ENCODE measurements around the gene CT45A1.
"Not testable (repeated sequence)": the region's sequence is repeated elsewhere in the genome, so short reads cannot be mapped to it uniquely, and the experiment has no call there.

CT45A1 gene, protein sequence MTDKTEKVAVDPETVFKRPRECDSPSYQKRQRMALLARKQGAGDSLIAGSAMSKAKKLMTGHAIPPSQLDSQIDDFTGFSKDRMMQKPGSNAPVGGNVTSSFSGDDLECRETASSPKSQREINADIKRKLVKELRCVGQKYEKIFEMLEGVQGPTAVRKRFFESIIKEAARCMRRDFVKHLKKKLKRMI

DNA sequence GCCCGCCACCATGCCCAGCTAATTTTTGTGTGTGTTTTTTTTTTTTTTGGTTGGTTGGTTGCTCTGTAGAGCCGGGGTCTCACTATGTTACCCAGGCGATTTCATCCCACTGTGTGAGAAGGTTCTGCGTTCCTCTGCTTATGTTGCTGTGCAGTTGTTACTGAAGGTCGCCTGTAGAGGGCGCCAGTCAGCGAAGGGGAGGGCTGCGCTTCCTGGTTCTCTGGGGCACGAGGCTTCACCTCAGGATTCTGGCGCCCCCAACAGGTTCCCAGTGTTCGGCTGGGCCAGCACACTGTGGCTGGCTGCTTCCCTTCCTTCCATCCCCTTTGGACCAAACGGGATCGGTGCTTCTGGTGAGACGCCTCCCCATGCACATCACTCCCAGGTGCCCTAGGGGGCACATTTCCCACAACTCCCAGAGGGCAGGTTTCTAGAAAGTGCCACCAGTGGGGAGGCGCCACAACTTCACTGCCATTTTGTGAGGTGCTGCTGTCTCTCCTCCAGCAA lies at the start of gene CT45A1:
Gene CT45A1 (plus strand): TSS at position 457 of the 507 bp plus-strand sequence. CDS start 5,302 bp downstream, outside the sequence.
- H3K27me3 Mint-ChIP-seq; H3K4me3 Mint-ChIP-seq; ATAC-seq (ENCODE audit: low read depth); H3K27ac Mint-ChIP-seq; H3K4me1 Mint-ChIP-seq; H3K9me3 Mint-ChIP-seq; H3K36me3 Mint-ChIP-seq; DNase-seq (ENCODE audit: low spot score in 2 of 2): not testable (repeated sequence)

DNA sequence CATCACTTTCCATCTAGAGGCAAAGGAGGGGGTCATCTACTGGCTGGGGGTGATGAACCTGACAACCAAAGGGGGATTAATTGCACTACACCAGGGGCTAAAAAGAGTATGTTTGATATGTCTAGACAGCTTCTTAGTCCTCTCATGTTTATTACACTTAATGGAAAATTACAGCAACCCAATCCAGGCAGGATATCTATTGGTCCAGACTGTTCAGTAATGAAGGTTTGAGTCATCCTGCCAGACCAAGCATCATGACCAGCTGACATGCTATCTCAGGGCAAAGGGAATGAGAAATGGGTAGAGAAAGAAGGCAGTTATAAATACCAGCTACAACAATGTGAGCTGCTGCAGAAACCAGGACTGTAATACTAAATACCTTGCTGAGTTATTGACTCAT lies 40.5 kb upstream of the CT45A1 start:
- H3K36me3 Mint-ChIP-seq; DNase-seq (ENCODE audit: low spot score in 2 of 2); H3K27me3 Mint-ChIP-seq; H3K4me1 Mint-ChIP-seq; H3K9me3 Mint-ChIP-seq; H3K4me3 Mint-ChIP-seq; ATAC-seq (ENCODE audit: low read depth); H3K27ac Mint-ChIP-seq: not testable (repeated sequence)

DNA sequence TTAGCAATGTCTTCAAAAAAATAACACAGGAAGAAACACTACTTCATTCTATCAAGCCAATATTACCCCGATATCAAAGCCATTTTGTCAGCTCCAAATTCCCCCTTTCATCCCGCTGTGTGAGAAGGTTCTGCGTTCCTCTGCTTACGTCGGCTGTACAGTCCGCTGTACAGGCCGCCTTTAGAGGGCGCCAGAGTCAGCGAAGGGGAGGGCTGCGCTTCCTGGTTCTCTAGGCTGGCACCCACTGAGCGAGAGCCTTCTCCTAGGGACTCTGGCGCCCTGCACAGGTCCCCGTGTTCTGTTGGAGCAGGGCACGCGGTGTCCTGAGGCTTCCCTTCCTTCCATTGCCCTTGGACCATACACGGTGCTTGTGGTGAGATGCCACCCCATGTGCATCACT lies 25.3 kb upstream of the CT45A1 start:
- no peak overlapping the region for H3K27ac Mint-ChIP-seq
- DNase-seq (ENCODE audit: low spot score in 2 of 2): no peak
- peaks cover 6% of the 10 kb centered on the region for H3K27me3 Mint-ChIP-seq
- no peaks in the 10 kb centered on the region for H3K9me3 Mint-ChIP-seq
- ATAC-seq (ENCODE audit: low read depth): no peak
- no peaks in the 10 kb centered on the region for H3K4me1 Mint-ChIP-seq
- no peak overlapping the region for H3K4me3 Mint-ChIP-seq
- H3K36me3 Mint-ChIP-seq: no peaks in the 10 kb centered on the region

DNA sequence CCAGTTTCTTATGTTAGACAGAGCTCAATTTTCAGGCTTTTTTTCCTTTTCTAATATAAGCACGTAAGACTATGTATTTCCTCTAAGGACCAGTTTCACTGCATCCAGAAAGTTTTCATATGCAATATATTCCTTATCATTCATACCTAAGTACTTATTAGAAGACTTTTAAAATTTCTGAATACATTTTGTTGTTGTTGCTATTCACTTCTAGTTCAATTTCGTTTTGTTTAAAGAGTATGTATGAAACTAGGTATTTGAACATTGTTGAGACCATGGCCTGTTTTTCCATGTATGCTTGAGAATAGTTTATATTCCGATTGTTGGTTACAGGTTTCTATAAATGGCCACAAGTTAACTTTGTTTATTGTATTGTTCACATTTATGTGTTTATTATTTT lies 18.0 kb upstream of the CT45A1 start:
- no peak for ATAC-seq (ENCODE audit: low read depth)
- Mint-ChIP-seq H3K9me3 (no peaks in the 10 kb centered on the region), H3K27me3 (peaks cover 5% of the 10 kb centered on the region), H3K36me3 (no peaks in the 10 kb centered on the region), H3K27ac (no peak overlapping the region), H3K4me1 (no peaks in the 10 kb centered on the region), H3K4me3 (no peak overlapping the region)
- no peak for DNase-seq (ENCODE audit: low spot score in 2 of 2)

DNA sequence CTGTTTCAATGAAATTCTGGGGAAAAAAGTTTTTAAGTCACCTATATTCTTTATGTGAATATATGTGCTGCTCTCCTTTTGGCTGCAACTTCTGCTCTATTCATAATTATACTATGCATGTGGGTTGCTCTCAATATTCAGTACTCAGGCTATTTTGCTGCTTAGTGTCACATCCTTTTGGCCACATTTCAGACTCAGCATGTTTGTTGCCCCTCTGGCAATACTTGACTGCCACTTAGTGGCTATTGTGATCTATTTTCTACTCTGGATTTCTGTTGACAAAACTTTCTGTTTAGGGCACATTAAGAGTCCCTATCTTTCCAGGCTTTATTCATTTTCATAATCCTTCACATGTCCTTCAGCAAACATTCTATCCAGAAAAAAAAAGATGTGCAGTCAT lies 15.8 kb upstream of the CT45A1 start:
- H3K27ac Mint-ChIP-seq: no peak overlapping the region
- no peaks in the 10 kb centered on the region for H3K36me3 Mint-ChIP-seq
- DNase-seq (ENCODE audit: low spot score in 2 of 2) (no peak), ATAC-seq (ENCODE audit: low read depth) (no peak)
- no peak overlapping the region for H3K4me3 Mint-ChIP-seq
- no peaks in the 10 kb centered on the region for H3K4me1 Mint-ChIP-seq
- H3K9me3 Mint-ChIP-seq: no peaks in the 10 kb centered on the region
- peaks cover 2% of the 10 kb centered on the region for H3K27me3 Mint-ChIP-seq

DNA sequence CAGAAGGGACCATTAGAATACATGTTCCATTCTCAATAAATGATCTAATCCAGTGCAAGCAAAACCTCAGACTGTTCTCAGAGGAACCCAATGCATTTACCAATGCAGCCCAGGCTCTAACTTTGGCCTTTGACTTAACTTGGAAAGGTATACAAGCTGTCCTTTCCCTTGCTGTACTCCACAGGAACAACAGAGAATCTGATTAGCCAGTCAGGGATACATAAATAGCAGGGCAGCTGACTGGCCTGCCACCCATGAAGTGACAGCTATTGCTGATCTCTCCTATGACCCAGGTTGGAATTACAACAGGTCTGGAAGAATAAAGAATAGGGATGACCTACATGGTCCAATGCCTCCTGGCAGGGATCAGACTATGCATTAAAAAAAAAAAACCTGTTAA lies 14.5 kb upstream of the CT45A1 start:
- peaks cover 2% of the 10 kb centered on the region for H3K27me3 Mint-ChIP-seq
- no peaks in the 10 kb centered on the region for H3K9me3 Mint-ChIP-seq
- DNase-seq (ENCODE audit: low spot score in 2 of 2) (no peak), ATAC-seq (ENCODE audit: low read depth) (no peak)
- H3K27ac Mint-ChIP-seq: no peak overlapping the region
- no peaks in the 10 kb centered on the region for H3K4me1 Mint-ChIP-seq
- H3K4me3 Mint-ChIP-seq: no peak overlapping the region
- no peaks in the 10 kb centered on the region for H3K36me3 Mint-ChIP-seq

DNA sequence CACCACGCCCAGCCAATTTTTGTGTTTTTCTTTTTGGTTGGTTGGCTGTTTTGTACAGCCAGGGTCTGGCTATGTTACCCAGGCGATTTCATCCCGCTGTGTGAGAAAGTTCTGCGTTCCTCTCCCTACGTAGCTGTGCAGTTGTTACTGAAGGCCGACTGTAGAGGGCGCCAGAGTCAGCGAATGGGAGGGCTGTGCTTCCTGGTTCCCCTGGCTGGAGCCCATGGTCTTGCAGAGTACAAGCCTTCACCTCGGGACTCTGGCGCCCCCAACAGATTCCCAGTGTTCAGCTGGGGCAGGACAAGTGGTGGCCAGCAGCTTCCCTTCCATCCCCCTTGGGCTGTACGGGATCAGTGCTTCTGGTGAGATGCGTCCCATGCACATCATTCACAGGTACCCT lies 5.6 kb upstream of the CT45A1 start:
- Mint-ChIP-seq H3K4me1 (peaks cover 2% of the 10 kb centered on the region), H3K9me3 (no peaks in the 10 kb centered on the region), H3K27me3 (no peaks in the 10 kb centered on the region), H3K27ac (no peak overlapping the region), H3K4me3 (no peak overlapping the region), H3K36me3 (no peaks in the 10 kb centered on the region)
- no peak for DNase-seq (ENCODE audit: low spot score in 2 of 2)
- no peak for ATAC-seq (ENCODE audit: low read depth)

DNA sequence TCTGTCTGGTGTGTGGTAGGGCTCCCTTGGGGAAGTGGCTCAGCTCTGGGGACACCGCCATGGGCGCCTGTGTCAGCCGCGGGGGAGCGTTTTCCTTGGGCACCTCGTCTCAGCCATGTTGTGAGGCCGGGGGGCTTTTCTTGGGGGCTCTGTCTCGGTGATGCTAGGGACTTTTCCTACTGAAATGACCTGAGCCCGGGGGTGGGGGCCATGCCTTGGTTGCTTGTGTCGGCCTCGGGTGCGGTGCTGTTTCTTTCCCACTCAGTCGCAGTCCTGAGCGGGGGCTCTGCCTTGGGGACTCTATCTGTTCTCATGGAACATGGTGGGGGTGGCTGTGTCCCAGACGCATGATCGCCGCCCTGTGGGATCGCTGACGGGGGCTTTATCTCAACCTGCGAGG lies 356 bp downstream of the CT45A1 start:
- no peak for ATAC-seq (ENCODE audit: low read depth)
- Mint-ChIP-seq H3K36me3 (no peaks in the 10 kb centered on the region), H3K27ac (no peak overlapping the region)

DNA sequence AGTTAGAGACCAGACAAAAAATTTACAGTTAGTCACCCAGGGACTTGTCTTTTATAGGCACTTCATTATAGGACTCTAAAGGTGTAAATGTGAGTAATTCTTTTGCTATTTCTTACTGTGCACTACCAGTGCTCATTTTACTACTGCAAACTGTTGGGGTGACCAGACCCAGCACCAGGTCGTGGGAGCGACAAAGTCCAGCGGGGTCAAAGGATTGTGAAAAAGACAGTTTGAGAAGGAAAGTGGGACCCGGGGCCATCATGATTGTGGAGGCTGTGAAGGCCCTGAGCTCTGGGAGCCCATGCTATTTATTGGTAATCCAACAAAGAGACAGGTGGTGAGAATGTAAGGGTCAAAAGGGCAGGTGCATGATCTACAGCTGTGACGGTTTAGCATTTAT lies 21.2 kb downstream of the CT45A1 start:
- H3K27me3 Mint-ChIP-seq, H3K27ac Mint-ChIP-seq: not testable (repeated sequence)

More for the DNA sequence above, 356 bp downstream of the CT45A1 start:
- Mint-ChIP-seq H3K4me3 (no peak overlapping the region), H3K4me1 (no peaks in the 10 kb centered on the region), H3K27me3 (no peaks in the 10 kb centered on the region), H3K9me3 (no peaks in the 10 kb centered on the region)
- DNase-seq (ENCODE audit: low spot score in 2 of 2): no peak

DNA sequence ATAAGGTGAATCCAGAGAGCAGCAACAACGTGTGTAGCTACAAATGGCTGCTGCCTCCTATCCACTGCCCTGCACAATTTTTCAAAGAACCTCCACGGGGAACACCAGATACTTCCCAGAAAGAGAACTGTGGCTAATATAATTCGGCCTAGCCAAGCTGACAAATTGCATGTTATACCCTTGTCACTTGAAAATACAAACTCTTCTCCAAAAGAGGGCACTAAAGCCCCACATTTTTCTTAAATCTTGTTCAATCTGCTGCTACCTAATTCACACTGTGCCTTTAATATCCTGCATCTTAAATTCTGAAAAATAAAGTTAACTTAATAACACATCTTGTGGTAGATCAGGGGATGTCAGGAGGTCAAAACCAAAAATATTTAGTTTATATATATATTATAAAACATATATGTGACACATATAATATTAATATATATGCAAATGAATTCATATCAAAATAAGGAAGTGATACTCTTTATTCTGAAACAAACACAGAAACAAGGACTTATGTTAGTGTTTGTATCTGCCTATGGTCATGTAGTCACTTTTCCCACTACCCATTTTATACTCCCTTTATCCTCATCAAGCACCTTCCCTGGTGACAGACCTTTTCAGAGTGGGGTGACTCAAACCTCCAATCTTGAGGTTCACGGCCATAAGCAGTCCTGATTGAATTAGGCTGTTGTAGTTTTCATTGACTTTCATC lies 24.1 kb downstream of the CT45A1 start:
- peaks cover 2% of the 10 kb centered on the region for H3K4me1 Mint-ChIP-seq
- peak; percentile 47 for ATAC-seq (ENCODE audit: low read depth)
- no peaks in the 10 kb centered on the region for H3K36me3 Mint-ChIP-seq
- no peak for DNase-seq (ENCODE audit: low spot score in 2 of 2)
- H3K4me3 Mint-ChIP-seq: no peak overlapping the region
- no peaks in the 10 kb centered on the region for H3K9me3 Mint-ChIP-seq
- no peaks in the 10 kb centered on the region for H3K27me3 Mint-ChIP-seq
- peak overlapping the region; percentile 59 for H3K27ac Mint-ChIP-seq

More for the DNA sequence above, 21.2 kb downstream of the CT45A1 start:
- not testable (repeated sequence) for DNase-seq (ENCODE audit: low spot score in 2 of 2); ATAC-seq (ENCODE audit: low read depth); H3K4me3 Mint-ChIP-seq; H3K4me1 Mint-ChIP-seq; H3K36me3 Mint-ChIP-seq; H3K9me3 Mint-ChIP-seq

DNA sequence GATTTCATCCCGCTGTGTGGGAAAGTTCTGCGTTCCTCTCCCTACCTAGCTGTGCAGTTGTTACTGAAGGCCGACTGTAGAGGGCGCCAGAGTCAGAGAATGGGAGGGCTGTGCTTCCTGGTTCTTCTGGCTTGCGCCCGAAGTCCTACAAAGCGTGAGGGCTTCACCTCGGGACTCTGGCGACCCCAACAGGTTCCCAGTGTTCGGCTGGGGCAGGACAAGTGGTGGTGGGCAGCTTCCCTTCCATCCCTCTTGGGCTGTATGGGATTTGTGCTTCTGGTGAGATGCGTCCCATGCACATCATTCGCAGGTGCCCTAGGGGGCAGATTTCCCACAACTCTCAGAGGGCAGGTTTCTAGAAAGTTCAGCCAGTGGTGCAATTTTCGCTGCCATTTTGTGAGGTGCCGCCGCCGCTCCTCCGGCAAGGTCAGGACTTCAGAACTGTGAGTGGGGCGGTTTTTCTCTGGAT lies 27.3 kb downstream of the CT45A1 start:
- Mint-ChIP-seq H3K27me3 (no peaks in the 10 kb centered on the region), H3K4me1 (peaks cover 2% of the 10 kb centered on the region), H3K9me3 (no peaks in the 10 kb centered on the region), H3K4me3 (peak overlapping the region; percentile 24), H3K36me3 (no peaks in the 10 kb centered on the region), H3K27ac (no peak overlapping the region)
- ATAC-seq (ENCODE audit: low read depth) (no peak), DNase-seq (ENCODE audit: low spot score in 2 of 2) (no peak)

DNA sequence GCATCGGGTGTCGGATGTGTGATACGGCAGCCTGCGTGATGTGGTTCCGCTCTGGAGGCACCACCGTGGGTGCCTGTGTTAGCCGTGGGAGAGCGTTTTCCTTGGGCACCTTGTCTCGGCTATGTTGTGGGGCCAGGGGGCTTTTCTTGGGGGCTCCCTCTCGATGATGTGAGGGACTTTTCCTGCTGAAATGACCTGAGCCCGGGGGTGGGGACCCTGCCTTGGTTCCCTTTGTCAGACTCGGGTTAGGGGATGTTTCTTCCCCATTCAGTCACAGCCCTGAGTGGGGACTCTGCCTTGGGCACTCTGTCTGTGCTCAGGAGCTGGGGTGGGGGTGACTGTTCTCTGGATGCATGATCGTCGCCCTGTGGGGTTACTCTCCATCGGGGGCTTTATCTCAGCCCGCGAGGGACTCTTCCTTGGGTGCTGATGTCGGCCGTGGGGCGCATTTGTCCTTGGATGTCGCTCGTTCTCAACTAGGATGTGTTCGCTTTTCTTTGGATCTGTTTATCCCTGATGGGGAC lies 27.8 kb downstream of the CT45A1 start:
- Mint-ChIP-seq H3K27me3 (no peaks in the 10 kb centered on the region), H3K4me1 (peaks cover 2% of the 10 kb centered on the region), H3K36me3 (no peaks in the 10 kb centered on the region), H3K4me3 (no peak overlapping the region), H3K27ac (no peak overlapping the region), H3K9me3 (no peaks in the 10 kb centered on the region)
- no peak for ATAC-seq (ENCODE audit: low read depth)
- DNase-seq (ENCODE audit: low spot score in 2 of 2): no peak

DNA sequence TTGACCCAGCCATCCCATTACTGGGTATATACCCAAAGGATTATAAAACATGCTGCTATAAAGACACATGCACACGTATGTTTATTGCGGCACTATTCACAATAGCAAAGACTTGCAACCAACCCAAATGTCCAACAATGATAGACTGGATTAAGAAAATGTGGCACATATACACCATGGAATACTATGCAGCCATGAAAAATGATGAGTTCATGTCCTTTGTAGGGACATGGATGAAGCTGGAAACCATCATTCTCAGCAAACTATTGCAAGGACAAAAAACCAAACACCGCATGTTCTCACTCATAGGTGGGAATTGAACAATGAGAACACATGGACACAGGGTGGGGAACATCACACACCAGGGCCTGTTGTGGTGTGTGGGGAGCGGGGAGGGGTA lies 31.3 kb downstream of the CT45A1 start:
- not testable (repeated sequence) for H3K27ac Mint-ChIP-seq; DNase-seq (ENCODE audit: low spot score in 2 of 2); H3K36me3 Mint-ChIP-seq; H3K4me3 Mint-ChIP-seq; H3K27me3 Mint-ChIP-seq; ATAC-seq (ENCODE audit: low read depth); H3K9me3 Mint-ChIP-seq; H3K4me1 Mint-ChIP-seq

DNA sequence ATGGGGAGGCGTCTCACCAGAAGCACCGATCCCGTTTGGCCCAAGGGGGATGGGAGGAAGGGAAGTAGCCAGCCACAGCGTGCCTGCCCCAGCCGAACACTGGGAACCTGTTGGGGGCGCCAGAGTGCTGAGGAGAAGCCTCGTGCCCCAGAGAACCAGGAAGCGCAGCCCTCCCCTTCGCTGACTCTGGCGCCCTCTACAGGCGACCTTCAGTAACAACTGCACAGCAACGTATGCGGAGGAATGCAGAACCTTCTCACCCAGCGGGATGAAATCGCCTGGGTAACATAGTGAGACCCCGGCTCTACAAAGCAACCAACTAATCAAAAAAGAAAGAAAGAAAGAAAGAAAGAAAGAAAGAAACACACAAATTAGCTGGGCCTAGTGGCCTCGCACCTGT lies 54.7 kb downstream of the CT45A1 start, which contains the start of gene CT45A3:
Gene CT45A3 (minus strand): TSS at position 101 of the 400 bp plus-strand sequence. CDS start 3,747 bp downstream, outside the sequence.
- not testable (repeated sequence) for H3K36me3 Mint-ChIP-seq; H3K27me3 Mint-ChIP-seq; H3K4me1 Mint-ChIP-seq; H3K9me3 Mint-ChIP-seq; ATAC-seq (ENCODE audit: low read depth); H3K4me3 Mint-ChIP-seq; DNase-seq (ENCODE audit: low spot score in 2 of 2); H3K27ac Mint-ChIP-seq

All from memory B cell (primary cell).